ENCODE data around the gene CREB3. TPM values are rescaled to one million over a fixed set of nuclear protein-coding genes. Genes with fewer than 3 reads are reported as not detected.

CREB3 gene
- polyA plus RNA-seq, 3 donors = 17.4 to 38.7 (median 32.2) TPM

GRCh38 chr9:35690614-35691333 is 41.7 kb upstream of the CREB3 start:
- Histone ChIP-seq H3K4me2 (replicated peaks; ENCODE audit: extremely low read depth, low read length, poor library complexity, severe bottlenecking) (peak overlapping the region; percentile 90), H2AFZ (ENCODE audit: insufficient read depth, low read depth, low read length, poor library complexity, severe bottlenecking) (peak overlapping the region; percentile 94), H3K9me3 (replicated peaks in 1 of 2; ENCODE audit: control insufficient read depth in 1 of 2, insufficient read depth in 1 of 2, low read length in 2 of 2) (no peaks in the 10 kb centered on the region), H3K79me2 (ENCODE audit: insufficient read depth, low read length) (no peaks in the 10 kb centered on the region), H4K20me1 (ENCODE audit: insufficient read depth, low read length) (peaks cover 3% of the 10 kb centered on the region), H3K36me3 (replicated peaks in 1 of 2; ENCODE audit: control insufficient read depth in 1 of 2, insufficient read depth in 2 of 2, low read length in 2 of 2) (peaks cover under 1 to 2% of the 10 kb centered on the region in 2 donors), H3K27ac (ENCODE audit: low read depth in 1 of 2, low read length in 2 of 2) (peak overlapping the region in 1 of 2 donors; percentile 36), H3K4me1 (ENCODE audit: control insufficient read depth in 1 of 2, insufficient read depth in 2 of 2, low read length in 2 of 2) (peaks cover 14 to 21% of the 10 kb centered on the region in 2 donors), H3K27me3 (ENCODE audit: control insufficient read depth in 2 of 2, insufficient read depth in 2 of 2, low read length in 2 of 2) (peaks cover 0 to 15% of the 10 kb centered on the region in 2 donors), H3K9ac (ENCODE audit: insufficient read depth, low read length, poor library complexity, severe bottlenecking) (peak overlapping the region; percentile 75), H3K4me3 (replicated peaks in 1 of 3; ENCODE audit: low read depth in 2 of 3, low read length in 3 of 3) (peak overlapping the region; percentile 86 to 93 (median 90))
- Mint-ChIP-seq H3K4me1 (peaks cover 10% of the 10 kb centered on the region), H3K36me3 (no peaks in the 10 kb centered on the region), H3K9me3 (peaks cover 0 to 3% (median 0%) of the 10 kb centered on the region in 7 donors), H3K27ac (peak overlapping the region in 4 of 7 donors; percentile 38 to 77 (median 51)), H3K27me3 (ENCODE audit: low read depth in 3 of 3) (peaks cover 4 to 25% (median 6%) of the 10 kb centered on the region in 3 donors), H3K4me3 (peak overlapping the region; percentile 88 to 91)
- intact Hi-C loops (cut with micrococcal nuclease) = loop anchor here in 1 of 2 donors (10.0 kb wide), 1 partner anchor 46 kb away; no protein-coding TSS in a partner anchor
- under 1% methylated on average over 50 of the region's 61 CpGs for WGBS (ENCODE audit: insufficient coverage)
- TF ChIP-seq CTCF (IDR thresholded peaks at IDR 0.05) = no peak
- peak in 1 of 3 donors; percentile 9 for DNase-seq

GRCh38 chr9:35691334-35691650 is 41.2 kb upstream of the CREB3 start:
- Mint-ChIP-seq H3K27ac (peak overlapping the region in 6 of 7 donors; percentile 38 to 77 (median 62)), H3K27me3 (ENCODE audit: low read depth in 3 of 3) (peaks cover 4 to 25% (median 6%) of the 10 kb centered on the region in 3 donors), H3K36me3 (no peaks in the 10 kb centered on the region), H3K4me1 (peaks cover 10% of the 10 kb centered on the region), H3K4me3 (peak overlapping the region; percentile 88 to 91), H3K9me3 (peaks cover 0 to 3% (median 0%) of the 10 kb centered on the region in 7 donors)
- peak overlapping the region; percentile 75 for H3K9ac ChIP-seq (ENCODE audit: insufficient read depth, low read length, poor library complexity, severe bottlenecking)
- H3K27ac ChIP-seq (ENCODE audit: low read depth in 1 of 2, low read length in 2 of 2) = peak overlapping the region in 1 of 2 donors; percentile 36
- H3K9me3 ChIP-seq (replicated peaks in 1 of 2; ENCODE audit: control insufficient read depth in 1 of 2, insufficient read depth in 1 of 2, low read length in 2 of 2) = no peaks in the 10 kb centered on the region
- intact Hi-C loops (cut with micrococcal nuclease) = loop anchor here in 1 of 2 donors (10.0 kb wide), 1 partner anchor 46 kb away; no protein-coding TSS in a partner anchor
- DNase-seq = peak in 2 of 3 donors; percentile 31 to 43
- H4K20me1 ChIP-seq (ENCODE audit: insufficient read depth, low read length) = peaks cover 8% of the 10 kb centered on the region
- H3K4me3 ChIP-seq (replicated peaks in 1 of 3; ENCODE audit: low read depth in 2 of 3, low read length in 3 of 3) = peak overlapping the region; percentile 86 to 93 (median 90)
- no peak for TF ChIP-seq CTCF (IDR thresholded peaks at IDR 0.05)
- H3K27me3 ChIP-seq (ENCODE audit: control insufficient read depth in 2 of 2, insufficient read depth in 2 of 2, low read length in 2 of 2) = peaks cover 0 to 15% of the 10 kb centered on the region in 2 donors
- H3K79me2 ChIP-seq (ENCODE audit: insufficient read depth, low read length) = no peaks in the 10 kb centered on the region
- H3K36me3 ChIP-seq (replicated peaks in 1 of 2; ENCODE audit: control insufficient read depth in 1 of 2, insufficient read depth in 2 of 2, low read length in 2 of 2) = peaks cover 6 to 7% of the 10 kb centered on the region in 2 donors
- peaks cover 14 to 21% of the 10 kb centered on the region in 2 donors for H3K4me1 ChIP-seq (ENCODE audit: control insufficient read depth in 1 of 2, insufficient read depth in 2 of 2, low read length in 2 of 2)
- WGBS (ENCODE audit: insufficient coverage) = 8% methylated on average over 10 of the region's 10 CpGs
- H3K4me2 ChIP-seq (replicated peaks; ENCODE audit: extremely low read depth, low read length, poor library complexity, severe bottlenecking) = peak overlapping the region; percentile 90
- peak overlapping the region; percentile 94 for H2AFZ ChIP-seq (ENCODE audit: insufficient read depth, low read depth, low read length, poor library complexity, severe bottlenecking)
